NT2/D1 (cell line): ENCODE data around the gene IL17A.

ENCODE experiments used
- SUZ12 ChIP-seq: IDR thresholded peaks from 2 replicates; pipeline ENCODE4 v1.6.1; 2011; ENCODE audit not compliant: insufficient read length, insufficient read depth; ENCODE audit errors: extremely low read depth
- YY1 ChIP-seq: IDR thresholded peaks from 2 replicates; pipeline ENCODE4 v1.6.1; 2011; ENCODE audit not compliant: insufficient read length, insufficient read depth
- ZNF274 ChIP-seq: IDR thresholded peaks from 2 replicates; pipeline ENCODE4 v1.6.1; 2011; ENCODE audit warnings: mild to moderate bottlenecking, low read depth, low read length

DNA sequence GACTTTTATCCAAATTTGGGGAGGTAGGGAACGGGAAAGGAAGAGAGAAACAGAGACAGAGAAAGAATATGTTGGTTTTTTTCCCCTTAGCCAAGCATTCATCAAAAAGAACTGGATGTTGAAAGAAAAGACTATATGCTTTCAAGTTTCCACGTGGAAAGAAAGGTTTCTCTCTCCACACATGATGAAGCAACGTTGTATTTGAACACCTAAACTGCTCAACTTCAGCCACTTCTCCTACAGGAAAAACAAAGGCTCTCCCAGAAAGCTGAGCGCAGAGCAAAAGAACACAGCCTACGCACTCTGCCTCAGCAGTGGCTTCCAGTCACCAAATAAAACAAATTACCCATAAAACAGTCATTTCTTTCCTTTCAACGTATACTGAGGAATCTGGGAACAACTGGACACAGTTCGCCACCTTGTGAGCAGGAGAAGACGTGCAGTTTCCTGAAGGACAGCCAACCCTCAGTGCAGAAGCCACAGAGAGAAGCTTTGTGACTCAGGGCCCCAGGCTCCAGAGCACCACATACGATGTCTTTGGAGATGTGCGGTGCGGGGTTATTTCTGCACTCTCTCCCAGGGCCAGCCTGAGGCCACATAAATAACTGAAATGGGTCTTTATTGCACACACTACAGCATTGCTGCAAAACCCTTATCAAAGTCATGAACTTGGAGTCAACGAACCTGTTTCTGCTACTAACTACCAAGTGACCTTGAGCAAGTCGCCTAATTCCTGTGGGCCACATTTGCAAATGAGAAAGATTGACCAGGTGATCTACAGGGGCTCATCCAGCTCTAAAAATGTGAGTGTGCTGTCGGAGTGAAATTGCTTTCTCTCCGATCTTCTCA lies 48.0 kb downstream of the IL17A start:
- no peak for TF ChIP-seq YY1
- no peak for TF ChIP-seq SUZ12
- no peak for TF ChIP-seq ZNF274
